H1 (cell line): ENCODE data around the gene MAGI2.

Source experiments
- BRCA1 ChIP-seq: IDR thresholded peaks from 2 replicates; pipeline ENCODE4 v1.6.1; 2012; ENCODE audit warnings: low read depth, low read length, improper control_type of control experiment
- CHD2 ChIP-seq: IDR thresholded peaks from 2 replicates; pipeline ENCODE4 v1.6.1; 2012; ENCODE audit warnings: low read length, improper control_type of control experiment
- CTCF ChIP-seq, 3 experiments: IDR thresholded peaks; 1 replicate in 2 of 3; 2 replicates in 1 of 3; pipeline versions ENCODE4 v1.5.1 to v1.6.1; 2011; ENCODE audit warnings: low read length in 3 of 3, mild to moderate bottlenecking in 3 of 3, inconsistent platforms in 2 of 3, low read depth in 1 of 3, moderate library complexity in 1 of 3; ENCODE audit not compliant: insufficient read depth in 1 of 3; ENCODE audit errors: control extremely low read depth in 1 of 3
- EP300 ChIP-seq, 2 experiments: IDR thresholded peaks; 1 replicate in 1 of 2; 2 replicates in 1 of 2; pipeline ENCODE4 v1.6.1; 2011 to 2012; ENCODE audit warnings: low read depth in 2 of 2, low read length in 2 of 2, mild to moderate bottlenecking in 2 of 2, borderline replicate concordance in 1 of 2, inconsistent platforms in 1 of 2, moderate library complexity in 1 of 2
- EZH2 ChIP-seq: fragments of 200-600 bp; sonication (generic); IDR thresholded peaks from 2 replicates; pipeline ENCODE4 v1.7.1; 2012; ENCODE audit warnings: low read depth, mild to moderate bottlenecking, moderate library complexity, low read length, inconsistent platforms; ENCODE audit not compliant: severe bottlenecking
- JUND ChIP-seq: IDR thresholded peaks from 2 replicates; pipeline ENCODE4 v1.6.1; 2011; ENCODE audit warnings: mild to moderate bottlenecking, improper control_type of control experiment, low read length
- MAFK ChIP-seq: IDR thresholded peaks from 2 replicates; pipeline ENCODE4 v1.6.1; 2012; ENCODE audit warnings: low read depth, mild to moderate bottlenecking, improper control_type of control experiment, low read length
- NRF1 ChIP-seq: IDR thresholded peaks from 2 replicates; pipeline ENCODE4 v1.6.1; 2011; ENCODE audit warnings: mild to moderate bottlenecking, low read depth, low read length, improper control_type of control experiment
- POLR2A ChIP-seq, 2 experiments: IDR thresholded peaks; 1 replicate in 1 of 2; 2 replicates in 1 of 2; pipeline ENCODE4 v1.6.1; 2011; ENCODE audit warnings: low read depth in 2 of 2, low read length in 2 of 2, mild to moderate bottlenecking in 2 of 2; ENCODE audit errors: control extremely low read depth in 1 of 2
- POLR2AphosphoS5 ChIP-seq: IDR thresholded peaks from 2 replicates; pipeline ENCODE4 v1.6.1; 2011; ENCODE audit warnings: low read depth, low read length
- SP2 ChIP-seq: IDR thresholded peaks from 2 replicates; pipeline ENCODE4 v1.6.1; 2012; ENCODE audit warnings: mild to moderate bottlenecking, low read length, inconsistent platforms
- SUZ12 ChIP-seq: fragments of 200-600 bp; sonication (generic); IDR thresholded peaks from 2 replicates; pipeline ENCODE4 v1.6.1; 2012; ENCODE audit warnings: mild to moderate bottlenecking, inconsistent platforms, low read length, moderate library complexity, mixed read lengths
- TF ChIP-seq, protein P1 (sequence below): IDR thresholded peaks from 2 replicates; pipeline ENCODE4 v1.6.1; 2012; ENCODE audit warnings: inconsistent platforms

DNA sequence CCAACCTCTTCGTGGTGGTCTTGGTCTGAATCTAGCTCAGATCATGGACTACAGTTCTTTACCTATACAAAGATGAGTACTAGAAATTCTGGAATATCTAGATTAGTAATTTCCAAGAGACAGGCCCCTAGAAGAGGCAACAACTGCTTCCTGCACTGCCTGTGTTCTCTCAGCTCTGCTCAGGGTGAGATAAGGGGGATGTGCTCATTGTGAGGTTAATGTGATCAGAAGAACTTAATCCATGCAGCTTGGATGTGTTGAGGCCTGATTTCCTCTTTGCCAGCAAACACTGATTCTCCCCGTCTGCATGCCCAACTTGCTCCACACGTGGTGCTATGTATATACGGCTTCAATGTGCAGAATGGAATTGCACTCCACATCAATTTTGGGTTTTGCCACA is 1386.9 kb downstream of the MAGI2 start:
- TF ChIP-seq NRF1 (no peak), CTCF (IDR thresholded peaks at IDR 0.05; ENCODE audit: control extremely low read depth in 1 of 3, insufficient read depth in 1 of 3, low read depth in 1 of 3, low read length in 3 of 3) (no peak), BRCA1 (no peak), JUND (no peak), POLR2AphosphoS5 (no peak), SUZ12 (no peak), MAFK (no peak), EP300 (IDR thresholded peaks at IDR 0.05; ENCODE audit: borderline replicate concordance in 1 of 2, low read depth in 2 of 2, low read length in 2 of 2) (no peak), SP2 (no peak), EZH2 (no peak), POLR2A (IDR thresholded peaks at IDR 0.05; ENCODE audit: control extremely low read depth in 1 of 2, low read depth in 2 of 2, low read length in 2 of 2) (no peak), CHD2 (no peak)
- TF ChIP-seq, protein P1, sequence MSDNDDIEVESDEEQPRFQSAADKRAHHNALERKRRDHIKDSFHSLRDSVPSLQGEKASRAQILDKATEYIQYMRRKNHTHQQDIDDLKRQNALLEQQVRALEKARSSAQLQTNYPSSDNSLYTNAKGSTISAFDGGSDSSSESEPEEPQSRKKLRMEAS, result no peak
